BE2C (cell line): ENCODE data around the gene PRKCB. TPM values are rescaled to one million over a fixed set of nuclear protein-coding genes. Genes with fewer than 3 reads are reported as not detected.

Source experiments
- DNase-seq: peaks from one replicate; pipeline ENCODE4 v3.0.0-alpha.2; 2020
- H3K27me3 ChIP-seq: fragments of 250-450 bp; sonication (Bioruptor Pico); 2 replicates; pipeline ENCODE4 v1.5.1; 2020; ENCODE audit warnings: mild to moderate bottlenecking
- H3K36me3 ChIP-seq: fragments of 250-450 bp; sonication (Bioruptor Pico); 2 replicates; pipeline ENCODE4 v1.5.1; 2020; ENCODE audit warnings: mild to moderate bottlenecking
- H3K4me1 ChIP-seq: fragments of 250-450 bp; sonication (Bioruptor Pico); 2 replicates; pipeline ENCODE4 v1.5.1; 2020
- H3K4me3 ChIP-seq: 2 replicates; pipeline ENCODE4 v1.5.1; 2011; ENCODE audit warnings: low read depth, low read length
- H3K9me3 ChIP-seq: fragments of 250-450 bp; sonication (Bioruptor Pico); 2 replicates; pipeline ENCODE4 v1.5.1; 2020
- CTCF ChIP-seq: IDR thresholded peaks from 2 replicates; pipeline ENCODE4 v1.5.1; 2012; ENCODE audit warnings: mild to moderate bottlenecking, low read depth, low read length
- polyA plus RNA-seq: library from polyadenylated mRNA; unstranded; fragments of >200 nt; gene quantifications from one replicate; pipeline ENCODE4 v1.2.1, GENCODE V29; 2012; ENCODE audit warnings: low read depth, missing spikeins; ENCODE audit not compliant: insufficient read length, insufficient read depth

The PRKCB gene
- not detected for polyA plus RNA-seq

DNA sequence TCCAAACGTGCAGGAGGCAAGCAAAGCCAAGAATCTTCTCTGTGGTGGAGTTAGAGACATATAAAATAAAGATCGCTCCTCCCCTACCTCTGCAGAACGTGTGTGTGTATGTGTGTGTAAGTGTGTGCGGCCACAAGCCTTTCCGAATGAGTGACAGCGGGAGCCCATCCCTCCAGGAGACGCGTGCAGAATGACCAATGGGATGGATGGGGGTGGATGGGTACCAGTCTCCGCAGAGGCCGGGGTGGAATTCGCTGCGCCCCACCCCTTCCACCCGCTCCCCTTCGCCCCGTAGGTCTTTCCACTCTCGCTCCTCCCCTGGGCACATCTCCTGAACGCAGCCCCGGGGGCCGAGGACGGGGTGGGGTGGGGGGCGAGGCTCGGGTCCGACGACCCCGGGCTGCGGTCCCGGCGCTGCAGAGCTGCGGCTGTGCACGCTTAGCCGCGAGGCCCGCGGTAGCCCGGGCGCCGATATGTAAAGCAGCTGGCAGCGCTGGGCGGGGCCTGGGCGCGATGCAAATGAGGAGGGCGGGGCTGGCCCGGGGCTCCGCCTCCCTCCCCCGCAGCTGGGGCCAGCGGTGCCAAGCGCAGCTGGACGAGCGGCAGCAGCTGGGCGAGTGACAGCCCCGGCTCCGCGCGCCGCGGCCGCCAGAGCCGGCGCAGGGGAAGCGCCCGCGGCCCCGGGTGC is at the start of gene PRKCB:
Gene PRKCB (plus strand): TSS at position 594 of the 688 bp plus-strand sequence.
- DNase-seq: peak; percentile 89
- Histone ChIP-seq H3K4me1 (no peaks in the 10 kb centered on the region), H3K36me3 (no peaks in the 10 kb centered on the region), H3K9me3 (no peaks in the 10 kb centered on the region), H3K4me3 (peak within 1 kb of the TSS; percentile 8; the same call in 1 of the 2 replicates), H3K27me3 (peaks cover 41% of the 10 kb centered on the region)
- TF ChIP-seq CTCF: no peak

- Histone ChIP-seq H3K4me1 (no peaks in the 10 kb centered on the region), H3K4me3 (no peak overlapping the region), H3K27me3 (0 out of 2 replicates have a peak, but pooled peaks cover 2% of the 10 kb centered on the region), H3K9me3 (no peaks in the 10 kb centered on the region), H3K36me3 (no peaks in the 10 kb centered on the region)
- no peak for TF ChIP-seq CTCF
- no peak for DNase-seq
Measured at GRCh38 chr16:23786964-23787561, 48.7 kb upstream of the PRKCB start.

DNA sequence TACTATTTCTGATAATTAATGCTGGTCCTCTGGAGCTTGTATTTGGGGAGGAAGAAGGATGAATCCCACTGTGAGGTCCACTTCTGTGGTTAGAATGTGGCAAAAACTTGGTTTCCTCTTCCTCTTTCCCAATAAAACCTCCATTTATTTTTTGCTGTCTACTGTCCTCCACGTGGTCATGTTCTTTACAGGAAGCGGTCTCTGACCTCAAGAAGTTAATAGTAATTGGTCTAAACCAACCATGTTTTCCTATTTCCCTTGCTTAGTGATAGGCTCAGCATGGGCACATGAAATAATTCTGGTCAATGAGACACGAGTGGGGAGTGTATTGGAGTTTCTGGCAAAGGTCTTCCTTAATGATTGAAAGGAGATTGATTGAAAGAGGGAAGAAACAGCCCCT is 47.1 kb upstream of the PRKCB start:
- no peaks in the 10 kb centered on the region for H3K9me3 ChIP-seq
- no peak overlapping the region for H3K4me3 ChIP-seq
- H3K27me3 ChIP-seq: 0 out of 2 replicates have a peak, but pooled peaks cover 2% of the 10 kb centered on the region
- H3K4me1 ChIP-seq: no peaks in the 10 kb centered on the region
- TF ChIP-seq CTCF: no peak
- no peak for DNase-seq
- H3K36me3 ChIP-seq: no peaks in the 10 kb centered on the region

DNA sequence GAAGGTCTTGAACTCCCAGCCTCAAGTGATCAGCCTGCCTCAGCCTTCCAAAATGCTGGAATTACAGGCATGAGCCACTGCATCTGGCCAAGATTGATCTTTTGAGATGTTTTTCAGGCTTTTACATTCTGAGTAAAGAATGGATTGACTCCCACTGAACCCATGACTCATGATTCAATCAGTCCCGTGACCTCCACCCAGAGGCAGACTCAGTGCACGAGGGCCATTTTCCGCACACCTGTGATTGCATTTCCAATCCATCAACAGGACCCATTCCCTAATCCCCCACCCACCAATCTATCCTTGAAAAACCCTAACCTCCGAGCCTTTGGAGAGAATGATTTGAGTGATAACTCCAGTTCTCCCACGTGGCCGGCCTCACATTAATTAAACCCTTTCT is 40.4 kb upstream of the PRKCB start:
- no peak for DNase-seq
- Histone ChIP-seq H3K4me1 (no peaks in the 10 kb centered on the region), H3K9me3 (no peaks in the 10 kb centered on the region), H3K27me3 (no peaks in the 10 kb centered on the region), H3K36me3 (no peaks in the 10 kb centered on the region), H3K4me3 (no peak overlapping the region)
- no peak for TF ChIP-seq CTCF

- no peaks in the 10 kb centered on the region for H3K9me3 ChIP-seq
- no peak for DNase-seq
- no peaks in the 10 kb centered on the region for H3K4me1 ChIP-seq
- H3K27me3 ChIP-seq: no peaks in the 10 kb centered on the region
- TF ChIP-seq CTCF: no peak
- H3K4me3 ChIP-seq: no peak overlapping the region
- no peaks in the 10 kb centered on the region for H3K36me3 ChIP-seq
Measured at GRCh38 chr16:23796941-23797340, 38.8 kb upstream of the PRKCB start.

GRCh38 chr16:23801378-23801777 is 34.4 kb upstream of the PRKCB start:
- H3K36me3 ChIP-seq: no peaks in the 10 kb centered on the region
- H3K4me3 ChIP-seq: no peak overlapping the region
- no peaks in the 10 kb centered on the region for H3K4me1 ChIP-seq
- peak; percentile 79 for TF ChIP-seq CTCF
- H3K9me3 ChIP-seq: no peaks in the 10 kb centered on the region
- peak; percentile 74 for DNase-seq
- H3K27me3 ChIP-seq: peaks cover 4% of the 10 kb centered on the region
